HG02759 (cell line): ENCODE measurements around the gene APBA3.

Source experiments
- ATAC-seq: cut with Tn5 transposase; IDR thresholded peaks from one replicate; pipeline ENCODE4 v1.9.1; 2021; ENCODE audit warnings: mild to moderate bottlenecking, moderate library complexity; ENCODE audit not compliant: unreplicated experiment

Gene APBA3, protein sequence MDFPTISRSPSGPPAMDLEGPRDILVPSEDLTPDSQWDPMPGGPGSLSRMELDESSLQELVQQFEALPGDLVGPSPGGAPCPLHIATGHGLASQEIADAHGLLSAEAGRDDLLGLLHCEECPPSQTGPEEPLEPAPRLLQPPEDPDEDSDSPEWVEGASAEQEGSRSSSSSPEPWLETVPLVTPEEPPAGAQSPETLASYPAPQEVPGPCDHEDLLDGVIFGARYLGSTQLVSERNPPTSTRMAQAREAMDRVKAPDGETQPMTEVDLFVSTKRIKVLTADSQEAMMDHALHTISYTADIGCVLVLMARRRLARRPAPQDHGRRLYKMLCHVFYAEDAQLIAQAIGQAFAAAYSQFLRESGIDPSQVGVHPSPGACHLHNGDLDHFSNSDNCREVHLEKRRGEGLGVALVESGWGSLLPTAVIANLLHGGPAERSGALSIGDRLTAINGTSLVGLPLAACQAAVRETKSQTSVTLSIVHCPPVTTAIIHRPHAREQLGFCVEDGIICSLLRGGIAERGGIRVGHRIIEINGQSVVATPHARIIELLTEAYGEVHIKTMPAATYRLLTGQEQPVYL

DNA sequence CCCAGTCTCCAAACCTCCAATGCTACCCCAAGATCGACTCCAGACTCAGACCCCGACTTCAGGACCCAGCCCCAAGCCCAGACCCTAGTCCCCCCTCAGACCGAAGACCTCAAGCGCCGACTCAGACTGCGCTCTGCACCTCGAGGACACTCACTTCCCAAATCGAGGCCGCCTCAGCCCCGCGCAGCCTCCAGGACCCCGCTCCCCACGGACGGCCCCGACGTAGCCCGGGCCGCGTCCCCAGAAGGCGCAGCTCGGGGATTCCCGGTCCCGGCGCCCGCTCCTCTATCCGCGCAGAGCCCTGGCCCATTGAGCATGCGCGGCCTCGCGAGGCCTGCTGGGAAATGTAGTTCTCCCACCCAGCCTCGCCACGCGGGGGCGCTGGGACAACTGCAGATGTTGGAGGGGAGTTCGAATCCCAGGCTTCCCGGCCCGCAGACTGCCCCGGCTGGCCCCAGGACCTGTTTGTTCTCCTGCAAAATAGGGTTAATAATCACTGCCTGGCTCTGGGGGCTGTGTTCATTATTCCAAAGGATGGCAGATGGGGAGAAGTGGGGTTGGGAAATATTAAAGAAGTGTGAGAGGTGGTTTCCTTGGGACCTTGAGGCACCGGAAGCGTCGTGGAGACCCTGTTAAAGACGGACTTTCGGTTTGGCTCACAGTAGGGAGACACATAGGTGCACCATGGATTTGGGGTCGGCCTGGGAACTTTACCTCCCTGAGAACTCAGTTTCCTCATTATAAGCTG lies at the start of gene APBA3:
TSS of gene APBA3 (minus strand) at position 311 of the 748 bp plus-strand sequence. CDS start 1,428 bp downstream, outside the sequence.
- peak; percentile 52 for ATAC-seq

DNA sequence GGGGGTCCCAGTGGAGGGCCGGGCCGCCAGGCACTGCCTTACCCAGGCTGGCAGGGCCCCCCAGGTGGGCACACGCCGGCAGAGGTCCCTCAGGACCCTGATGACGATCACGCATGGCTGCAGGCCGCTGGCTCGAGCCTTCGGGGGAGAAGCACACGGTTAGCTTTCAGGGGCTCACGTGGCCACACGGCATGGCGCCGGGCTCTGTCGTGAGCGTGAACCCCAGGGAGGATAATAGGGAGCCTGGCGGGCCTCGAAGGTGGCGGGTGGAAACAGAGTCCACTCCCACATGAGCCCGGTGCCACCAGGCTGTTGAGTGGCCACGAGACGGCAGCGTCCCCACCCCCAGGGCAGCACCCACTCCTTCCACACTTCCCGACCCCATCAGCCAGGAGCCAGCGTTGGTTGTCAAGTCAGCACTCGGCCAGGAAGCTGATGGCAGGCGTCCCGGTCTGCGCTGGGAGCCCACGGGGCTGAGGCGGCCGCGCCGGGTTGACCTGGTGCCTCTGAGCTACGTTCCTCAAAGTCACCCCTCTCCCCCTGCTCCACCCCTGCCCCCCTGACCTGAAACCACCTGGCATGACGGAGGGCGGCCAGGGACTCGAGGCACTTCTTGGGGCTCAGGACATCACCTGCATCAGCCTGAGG lies 49.3 kb upstream of the APBA3 start:
- no peak for ATAC-seq

DNA sequence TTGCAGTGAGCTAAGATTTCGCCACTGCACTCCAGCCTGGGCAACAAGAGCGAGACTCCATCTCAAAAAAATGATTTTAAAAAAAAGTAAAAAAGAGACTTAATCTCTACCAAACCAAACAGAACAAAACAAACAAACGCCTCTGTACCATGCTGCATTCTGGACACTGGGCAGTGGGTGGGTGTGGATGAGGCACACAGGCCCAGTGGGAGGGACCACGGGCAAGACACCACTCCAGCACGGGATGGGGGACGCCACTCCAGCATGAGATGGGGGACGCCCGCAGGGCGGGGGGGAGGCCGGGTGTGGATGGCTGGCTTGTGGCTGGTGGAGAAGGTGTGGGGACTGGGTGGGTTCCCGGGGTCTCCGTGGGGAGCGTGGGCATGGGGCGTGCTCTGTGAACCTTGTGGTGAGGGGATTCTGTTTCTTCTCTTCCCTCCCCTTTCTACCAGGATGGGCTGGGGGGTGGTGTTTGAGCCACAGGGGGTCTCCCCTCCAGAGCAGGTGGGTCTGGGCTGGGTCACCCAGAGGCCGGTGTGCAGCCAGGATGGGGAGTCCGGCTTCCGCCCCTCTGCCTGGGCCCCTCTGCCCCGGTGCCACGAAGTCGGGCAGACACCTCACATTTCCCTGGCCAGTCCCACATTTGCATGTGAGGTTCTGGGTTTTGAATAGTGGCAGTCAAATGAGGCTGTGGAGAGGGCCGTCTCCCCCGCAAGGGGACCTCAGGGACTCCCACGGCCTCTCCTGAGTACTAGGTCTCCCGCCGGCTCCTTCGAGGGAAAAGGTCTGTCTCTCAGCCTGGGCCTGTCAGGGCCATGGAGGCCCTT lies 48.6 kb upstream of the APBA3 start:
- no peak for ATAC-seq

DNA sequence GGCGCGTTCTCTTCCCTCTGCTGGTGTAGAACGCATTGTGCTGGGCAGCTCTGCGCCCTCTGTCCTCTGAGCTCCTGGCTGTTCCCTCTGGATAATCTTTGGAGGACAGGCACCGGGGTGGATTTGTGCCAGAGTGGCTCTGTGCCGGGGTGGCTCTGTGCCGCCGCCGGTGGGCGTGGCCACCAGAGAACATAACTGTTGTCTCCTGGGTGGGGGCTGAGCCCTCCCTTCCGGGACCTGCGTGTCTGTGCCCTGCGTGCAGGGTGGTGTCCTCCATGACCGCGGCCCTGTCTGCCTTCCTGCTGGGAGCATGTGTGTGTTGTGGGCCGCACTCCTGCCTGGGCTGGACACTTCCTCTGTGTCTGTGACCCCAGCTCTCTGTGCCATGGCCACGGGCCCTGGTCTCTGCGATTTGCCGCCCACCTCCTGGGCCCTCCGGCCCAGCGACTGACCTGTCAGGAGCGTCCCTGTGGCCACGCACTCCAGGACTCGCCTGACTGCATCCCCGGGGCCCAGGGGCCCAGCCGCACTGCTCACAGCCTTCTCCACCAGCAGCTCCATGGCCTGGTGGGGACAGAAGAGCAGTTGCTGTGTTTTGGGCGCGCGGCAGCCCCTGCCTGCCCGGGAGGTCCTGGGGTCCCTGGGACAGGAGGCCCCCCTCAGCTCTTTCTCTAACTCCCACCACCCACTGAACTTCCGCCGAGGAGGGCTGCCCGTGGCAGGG lies 47.1 kb upstream of the APBA3 start:
- no peak for ATAC-seq

DNA sequence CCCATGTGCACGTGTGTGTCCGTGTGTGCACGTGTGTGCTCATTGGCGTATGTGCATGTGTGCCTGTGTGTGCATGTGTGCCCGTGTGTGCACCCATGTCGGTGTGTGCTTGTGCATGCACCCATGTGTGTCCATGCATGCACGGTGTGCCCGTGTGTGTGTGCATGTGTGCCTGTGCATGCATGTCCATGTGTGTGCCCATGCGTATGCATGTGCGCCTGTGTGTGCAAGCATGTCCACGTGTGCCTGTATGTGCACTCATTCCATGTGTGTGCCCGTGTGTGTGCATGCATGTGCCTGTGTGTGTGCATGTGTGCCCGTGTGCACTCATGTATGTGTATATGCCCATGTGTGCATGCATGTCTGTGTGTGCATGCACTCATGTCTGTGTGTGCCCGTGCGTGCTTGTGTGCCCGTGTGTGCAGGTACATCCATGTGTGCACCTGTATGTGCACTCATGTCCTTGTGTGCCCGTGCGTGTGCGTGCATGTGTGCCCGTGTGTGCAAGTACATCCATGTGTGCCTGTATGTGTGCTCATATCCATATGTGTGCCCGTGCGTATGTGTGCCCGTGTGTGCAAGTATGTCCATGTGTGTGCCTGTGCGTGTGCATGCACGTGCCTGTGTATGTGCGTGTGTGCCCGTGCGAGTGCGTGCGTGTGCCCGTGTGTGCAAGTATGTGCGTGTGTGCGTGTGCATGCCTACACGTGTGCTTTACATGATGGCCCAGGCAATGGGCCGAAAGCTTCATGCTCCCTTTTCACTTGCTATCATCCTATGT lies 46.3 kb upstream of the APBA3 start:
- no peak for ATAC-seq

- ATAC-seq: no peak
Observed at GRCh38 chr19:3807131-3807480, 45.6 kb upstream of the APBA3 start.

DNA sequence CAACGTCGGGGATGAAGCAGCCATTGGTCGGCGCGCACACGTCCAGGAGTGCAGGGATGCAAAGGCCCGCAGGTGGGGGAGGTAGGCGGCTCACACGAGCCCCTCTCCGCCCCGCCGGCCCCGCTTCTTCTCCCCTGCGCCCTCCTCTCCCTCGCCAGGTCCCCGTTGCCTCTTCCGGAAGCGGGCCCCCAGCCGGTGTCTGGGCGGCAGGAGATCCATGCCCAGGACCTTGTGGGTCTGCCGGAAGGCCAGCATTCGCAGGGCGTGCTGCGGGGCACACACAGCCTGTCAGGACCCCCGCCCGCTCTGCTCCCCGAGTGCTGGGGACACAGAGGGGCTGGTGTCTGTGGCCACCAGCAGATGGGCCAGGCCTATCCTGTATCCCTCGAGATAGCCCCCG lies 44.4 kb upstream of the APBA3 start:
- no peak for ATAC-seq

DNA sequence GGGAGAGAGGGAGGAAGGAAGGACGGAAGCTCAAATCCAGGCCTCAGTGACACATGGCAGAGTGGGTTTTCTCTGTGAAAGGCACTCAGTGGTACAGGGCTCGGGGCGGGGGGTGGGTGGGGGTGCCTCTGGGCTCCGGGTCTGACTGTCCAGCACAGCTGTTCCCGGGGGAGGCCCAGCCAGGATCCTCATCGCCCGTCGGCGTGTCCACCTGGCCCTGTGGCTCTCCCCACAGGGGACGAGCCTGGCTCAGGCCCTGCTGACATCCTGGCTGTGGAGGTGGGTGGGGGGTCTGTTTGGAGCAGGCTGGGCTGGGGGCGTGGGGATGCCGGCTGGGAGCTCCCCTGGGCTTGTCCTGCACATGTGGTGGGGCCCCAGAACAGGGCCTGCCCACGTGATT lies 42.9 kb upstream of the APBA3 start:
- no peak for ATAC-seq

GRCh38 chr19:3803986-3804385 lies 42.5 kb upstream of the APBA3 start:
- ATAC-seq: no peak

DNA sequence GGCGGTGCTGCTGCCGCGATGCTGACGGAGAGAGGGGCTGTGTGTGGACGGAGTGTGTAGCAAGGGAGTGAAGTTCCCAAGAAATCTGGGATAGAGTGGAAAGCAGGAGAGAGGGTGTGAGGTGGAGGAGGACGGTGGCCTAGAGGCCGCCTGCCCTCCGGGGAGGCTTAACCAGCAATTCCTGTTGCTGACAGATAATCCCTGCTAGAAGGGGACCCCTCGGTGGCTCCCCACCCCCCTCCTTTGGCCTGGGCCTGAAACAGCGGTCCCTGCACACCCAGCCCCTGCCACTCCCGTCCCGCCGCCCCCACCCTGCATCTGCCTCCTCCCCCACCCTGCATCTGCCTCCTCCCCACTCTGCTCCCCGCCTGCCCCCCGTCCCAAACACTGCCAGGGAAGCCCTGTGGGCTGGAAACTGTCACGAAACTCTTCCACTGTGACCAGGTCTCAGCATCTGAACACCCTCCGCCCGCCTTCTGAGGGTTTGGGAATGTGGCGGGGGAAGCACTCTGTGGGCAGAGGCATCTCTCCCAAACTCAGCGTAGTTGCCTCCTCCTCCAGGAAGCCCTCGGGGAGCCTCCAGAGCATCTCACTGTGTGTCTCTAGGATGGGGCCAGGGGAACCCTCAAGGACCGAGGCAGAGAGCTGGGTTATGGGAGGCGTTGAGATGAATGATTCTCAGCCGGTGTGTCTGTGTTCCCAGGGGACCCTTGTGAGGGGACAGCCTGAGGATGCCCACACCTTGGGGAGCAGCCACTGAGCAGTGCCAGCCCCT lies 41.8 kb upstream of the APBA3 start:
- ATAC-seq: no peak

DNA sequence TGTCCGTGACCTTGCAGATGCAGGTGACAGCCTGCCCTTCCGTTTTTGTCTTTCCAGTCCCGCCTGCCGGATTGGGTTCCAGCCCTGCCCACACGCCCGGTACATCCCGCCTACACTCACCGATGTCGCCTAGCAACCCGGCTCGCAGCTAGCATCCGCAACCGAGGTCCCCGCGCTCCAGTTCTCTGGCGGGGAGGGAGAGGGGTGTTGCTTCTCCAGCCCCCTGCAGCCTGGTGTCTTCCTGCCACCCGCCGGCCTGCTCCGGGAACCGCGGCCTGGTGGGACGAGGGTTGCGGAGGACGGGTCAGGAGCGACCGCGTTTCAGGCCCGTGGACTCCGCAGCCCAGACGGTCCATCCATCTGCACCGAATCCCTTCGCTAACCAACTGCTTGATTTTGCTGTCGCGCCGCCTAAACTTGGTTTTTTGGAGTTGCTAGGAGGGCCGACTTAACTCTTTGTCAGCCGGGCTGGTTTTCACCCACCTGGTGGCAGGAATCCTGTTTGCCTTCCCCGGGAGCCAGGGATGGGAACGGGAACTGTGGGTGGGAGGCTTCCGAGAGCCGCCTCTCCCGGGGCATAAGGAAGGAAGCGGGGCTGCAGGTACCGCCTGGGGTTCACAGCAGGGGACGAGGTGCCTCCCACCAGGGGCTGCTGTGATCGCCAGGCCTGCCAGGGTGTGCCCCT lies 40.1 kb upstream of the APBA3 start:
- ATAC-seq: no peak

GRCh38 chr19:3800996-3801395 lies 39.5 kb upstream of the APBA3 start:
- ATAC-seq: no peak

GRCh38 chr19:3798137-3798536 lies 36.6 kb upstream of the APBA3 start:
- no peak for ATAC-seq

DNA sequence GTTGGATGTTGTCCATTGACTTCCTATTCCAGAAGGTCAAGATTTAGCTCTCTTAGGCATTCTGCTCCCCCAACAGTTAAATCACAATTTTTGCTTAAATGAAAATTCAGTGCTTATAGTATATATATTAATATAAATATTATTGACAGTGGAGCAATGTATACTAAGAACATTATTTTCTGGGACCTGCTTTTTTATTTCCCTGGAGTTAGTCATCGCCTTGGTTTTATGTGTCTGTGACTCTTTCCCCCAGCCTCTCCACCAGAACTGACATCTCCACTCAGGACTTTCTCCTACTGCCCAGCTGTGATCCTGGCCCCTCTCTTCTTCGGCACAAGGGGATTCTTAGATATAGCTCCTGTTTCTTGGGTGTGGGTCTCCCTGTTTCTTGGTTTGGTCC lies 34.9 kb upstream of the APBA3 start:
- no peak for ATAC-seq

DNA sequence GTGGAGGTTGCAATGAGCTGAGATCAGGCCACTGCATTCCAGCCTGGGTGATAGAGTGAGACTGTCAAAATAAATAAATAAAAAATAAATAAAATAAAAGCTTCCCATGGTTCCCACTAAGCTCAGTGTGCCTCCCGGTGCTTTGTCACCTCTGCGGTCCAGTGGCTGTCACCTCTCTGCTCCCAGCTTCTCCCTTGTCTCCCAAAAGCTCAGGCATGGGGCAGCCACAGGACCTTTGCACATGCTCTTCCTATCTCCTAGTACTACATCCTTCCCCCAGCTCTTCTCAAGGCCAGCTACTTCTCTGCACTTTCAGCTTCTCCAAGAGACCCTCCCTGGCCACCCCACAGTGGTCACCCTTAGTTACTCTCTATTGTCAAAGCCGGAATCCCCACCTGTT lies 32.3 kb upstream of the APBA3 start:
- no peak for ATAC-seq

GRCh38 chr19:3792114-3792513 lies 30.6 kb upstream of the APBA3 start:
- no peak for ATAC-seq

GRCh38 chr19:3790941-3791340 lies 29.4 kb upstream of the APBA3 start:
- ATAC-seq: no peak

DNA sequence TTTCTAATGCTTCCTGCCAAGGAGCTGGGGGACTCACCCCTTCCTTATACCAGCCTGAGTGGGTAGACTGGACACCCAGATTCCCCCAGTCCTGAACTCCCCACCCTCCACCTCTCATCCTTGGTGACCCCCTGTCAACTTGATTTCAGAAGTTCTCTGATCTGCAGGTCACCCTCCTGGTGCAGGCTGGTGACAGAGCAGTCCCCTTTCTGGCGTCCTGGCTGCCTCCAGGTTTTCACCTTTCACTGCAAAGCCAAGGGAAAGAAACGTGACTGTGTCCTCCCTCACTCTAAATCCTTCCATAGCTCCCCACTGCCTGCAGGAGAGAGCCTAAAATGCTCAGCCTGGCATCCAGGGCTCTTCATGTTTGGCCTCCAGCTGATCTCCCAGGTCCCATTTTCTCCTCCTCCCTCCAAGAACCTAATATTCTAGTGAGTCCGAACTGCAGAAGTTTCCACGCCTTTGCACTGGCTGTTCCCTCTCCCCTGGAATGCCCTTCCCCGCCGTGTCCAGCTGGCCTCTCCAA lies 28.8 kb upstream of the APBA3 start:
- no peak for ATAC-seq
